Thoracic aorta (tissue), 2 donors: ENCODE data around the gene MLLT1. TPM values are rescaled to one million over a fixed set of nuclear protein-coding genes. Genes with fewer than 3 reads are reported as not detected.

ENCODE experiments used
- ATAC-seq: fragments of 150-250 bp; one replicate; pipeline ENCODE4 v1.8.0; 2017; ENCODE audit warnings: low read depth; ENCODE audit not compliant: insufficient number of reproducible peaks, low FRiP score
- DNase-seq: peaks from one replicate; pipeline ENCODE4 v3.0.0-alpha.2; 2020; ENCODE audit warnings: low spot score
- H3K27ac ChIP-seq, 2 donors: fragments of 200-600 bp; sonication (generic); 1 replicate in 1 of 2; 2 replicates in 1 of 2; pipeline ENCODE4 v1.5.1; 2016; ENCODE audit warnings: mild to moderate bottlenecking in 2 of 2, moderate library complexity in 2 of 2
- H3K27me3 ChIP-seq: fragments of 200-600 bp; sonication (generic); replicated peaks from 2 replicates; pipeline ENCODE4 v1.6.0; 2016; ENCODE audit warnings: mild to moderate bottlenecking; ENCODE audit not compliant: insufficient read depth
- H3K36me3 ChIP-seq: fragments of 200-600 bp; sonication (generic); one replicate; pipeline ENCODE4 v1.5.1; 2016
- H3K4me1 ChIP-seq, 2 donors: fragments of 200-600 bp; sonication (generic); 1 replicate in 1 of 2; 2 replicates in 1 of 2; pipeline versions ENCODE4 v1.5.1 to v1.6.0; 2016; ENCODE audit warnings: low read depth in 2 of 2, mild to moderate bottlenecking in 1 of 2; ENCODE audit not compliant: control insufficient read depth in 1 of 2
- H3K4me3 ChIP-seq: fragments of 200-600 bp; sonication (generic); 2 replicates; pipeline ENCODE4 v1.5.1; 2016; ENCODE audit warnings: mild to moderate bottlenecking
- H3K9me3 ChIP-seq: fragments of 200-600 bp; sonication (generic); 2 replicates; pipeline ENCODE4 v1.5.1; 2016
- CTCF ChIP-seq: fragments of 200-600 bp; sonication (generic); IDR thresholded peaks from one replicate; pipeline ENCODE4 v1.5.1; 2019; ENCODE audit warnings: antibody characterized with exemption
- total RNA-seq, 2 donors: library from RNA; depleted of rRNA; stranded (reverse); fragments of >200 nt; gene quantifications; one replicate each; pipeline versions ENCODE4 v1.1.0 to v1.2.3, GENCODE V29; 2016

The MLLT1 gene
- total RNA-seq, 2 donors from 2014 or later = 23.0 to 31.4 TPM

- Histone ChIP-seq H3K27me3 (no peaks in the 10 kb centered on the region), H3K4me3 (no peak overlapping the region), H3K36me3 (peaks cover 25% of the 10 kb centered on the region), H3K4me1 (no peaks in the 10 kb centered on the region), H3K9me3 (no peaks in the 10 kb centered on the region), H3K27ac (no peak overlapping the region)
- no peak for TF ChIP-seq CTCF
- ATAC-seq (no peak), DNase-seq (no peak)
Observed at GRCh38 chr19:6210721-6211600, 68.8 kb downstream of the MLLT1 start.

- H3K27me3 ChIP-seq = no peaks in the 10 kb centered on the region
- TF ChIP-seq CTCF = no peak
- H3K36me3 ChIP-seq = peaks cover 19% of the 10 kb centered on the region
- H3K9me3 ChIP-seq = no peaks in the 10 kb centered on the region
- no peaks in the 10 kb centered on the region for H3K4me1 ChIP-seq
- ATAC-seq = no peak
- no peak overlapping the region for H3K27ac ChIP-seq
- no peak overlapping the region for H3K4me3 ChIP-seq
- DNase-seq = no peak
Observed at GRCh38 chr19:6210091-6210490, 69.7 kb downstream of the MLLT1 start.

GRCh38 chr19:6209680-6210079 lies 70.1 kb downstream of the MLLT1 start:
- TF ChIP-seq CTCF = no peak
- peaks cover 15% of the 10 kb centered on the region for H3K36me3 ChIP-seq
- no peak overlapping the region for H3K27ac ChIP-seq
- no peaks in the 10 kb centered on the region for H3K27me3 ChIP-seq
- no peak for DNase-seq
- no peak for ATAC-seq
- H3K4me1 ChIP-seq = no peaks in the 10 kb centered on the region
- H3K9me3 ChIP-seq = no peaks in the 10 kb centered on the region
- H3K4me3 ChIP-seq = no peak overlapping the region

- H3K36me3 ChIP-seq = peaks cover 15% of the 10 kb centered on the region
- H3K27me3 ChIP-seq = no peaks in the 10 kb centered on the region
- no peak for DNase-seq
- H3K4me3 ChIP-seq = no peak overlapping the region
- TF ChIP-seq CTCF = no peak
- no peak overlapping the region for H3K27ac ChIP-seq
- H3K4me1 ChIP-seq = no peaks in the 10 kb centered on the region
- ATAC-seq = no peak
- no peaks in the 10 kb centered on the region for H3K9me3 ChIP-seq
Observed at GRCh38 chr19:6209233-6209632, 70.5 kb downstream of the MLLT1 start.

- H3K27me3 ChIP-seq = no peaks in the 10 kb centered on the region
- no peaks in the 10 kb centered on the region for H3K9me3 ChIP-seq
- TF ChIP-seq CTCF = no peak
- H3K27ac ChIP-seq = no peak overlapping the region
- no peaks in the 10 kb centered on the region for H3K4me1 ChIP-seq
- H3K36me3 ChIP-seq = no peaks in the 10 kb centered on the region
- no peak overlapping the region for H3K4me3 ChIP-seq
- ATAC-seq (no peak), DNase-seq (no peak)
Observed at GRCh38 chr19:6204866-6205723, 74.7 kb downstream of the MLLT1 start.
